Measurements from ENCODE around the gene NOPCHAP1.

DNA sequence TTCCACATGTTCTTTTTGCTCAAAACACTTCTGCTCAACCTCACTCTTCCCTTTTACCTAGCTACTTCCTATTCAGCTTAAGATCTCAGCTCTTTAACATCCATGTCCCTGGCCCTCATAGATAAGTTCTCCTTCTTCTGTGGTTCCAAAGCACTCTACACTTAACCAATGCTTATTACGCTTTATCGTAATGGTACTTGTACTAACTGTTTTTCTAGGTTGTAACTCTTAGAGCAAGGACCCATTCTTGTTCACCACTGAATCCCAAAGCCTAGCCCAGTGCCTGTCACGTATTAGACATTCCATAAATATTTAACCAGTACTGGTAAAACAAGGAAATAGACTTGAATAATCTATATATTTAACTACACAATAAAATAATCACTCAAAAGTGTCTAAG is 33.3 kb upstream of the NOPCHAP1 start:
- TF ChIP-seq TAF1 (IDR thresholded peaks at IDR 0.05; ENCODE audit: low read depth) (no peak), EP300 (IDR thresholded peaks at IDR 0.05; ENCODE audit: borderline replicate concordance) (no peak), RAD21 (IDR thresholded peaks at IDR 0.05; ENCODE audit: low read depth) (no peak), CREB1 (IDR thresholded peaks at IDR 0.05; ENCODE audit: low read depth) (no peak), NFIC (IDR thresholded peaks at IDR 0.05) (no peak), YY1 (IDR thresholded peaks at IDR 0.05; ENCODE audit: low read depth) (no peak), TCF12 (IDR thresholded peaks at IDR 0.05; ENCODE audit: low read depth) (no peak), FOXM1 (IDR thresholded peaks at IDR 0.05; ENCODE audit: borderline replicate concordance, low read depth) (no peak), EGR1 (IDR thresholded peaks at IDR 0.05) (no peak)
- TF ChIP-seq, protein P1, sequence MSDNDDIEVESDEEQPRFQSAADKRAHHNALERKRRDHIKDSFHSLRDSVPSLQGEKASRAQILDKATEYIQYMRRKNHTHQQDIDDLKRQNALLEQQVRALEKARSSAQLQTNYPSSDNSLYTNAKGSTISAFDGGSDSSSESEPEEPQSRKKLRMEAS (IDR thresholded peaks at IDR 0.05) = no peak
- TF ChIP-seq, protein P2, sequence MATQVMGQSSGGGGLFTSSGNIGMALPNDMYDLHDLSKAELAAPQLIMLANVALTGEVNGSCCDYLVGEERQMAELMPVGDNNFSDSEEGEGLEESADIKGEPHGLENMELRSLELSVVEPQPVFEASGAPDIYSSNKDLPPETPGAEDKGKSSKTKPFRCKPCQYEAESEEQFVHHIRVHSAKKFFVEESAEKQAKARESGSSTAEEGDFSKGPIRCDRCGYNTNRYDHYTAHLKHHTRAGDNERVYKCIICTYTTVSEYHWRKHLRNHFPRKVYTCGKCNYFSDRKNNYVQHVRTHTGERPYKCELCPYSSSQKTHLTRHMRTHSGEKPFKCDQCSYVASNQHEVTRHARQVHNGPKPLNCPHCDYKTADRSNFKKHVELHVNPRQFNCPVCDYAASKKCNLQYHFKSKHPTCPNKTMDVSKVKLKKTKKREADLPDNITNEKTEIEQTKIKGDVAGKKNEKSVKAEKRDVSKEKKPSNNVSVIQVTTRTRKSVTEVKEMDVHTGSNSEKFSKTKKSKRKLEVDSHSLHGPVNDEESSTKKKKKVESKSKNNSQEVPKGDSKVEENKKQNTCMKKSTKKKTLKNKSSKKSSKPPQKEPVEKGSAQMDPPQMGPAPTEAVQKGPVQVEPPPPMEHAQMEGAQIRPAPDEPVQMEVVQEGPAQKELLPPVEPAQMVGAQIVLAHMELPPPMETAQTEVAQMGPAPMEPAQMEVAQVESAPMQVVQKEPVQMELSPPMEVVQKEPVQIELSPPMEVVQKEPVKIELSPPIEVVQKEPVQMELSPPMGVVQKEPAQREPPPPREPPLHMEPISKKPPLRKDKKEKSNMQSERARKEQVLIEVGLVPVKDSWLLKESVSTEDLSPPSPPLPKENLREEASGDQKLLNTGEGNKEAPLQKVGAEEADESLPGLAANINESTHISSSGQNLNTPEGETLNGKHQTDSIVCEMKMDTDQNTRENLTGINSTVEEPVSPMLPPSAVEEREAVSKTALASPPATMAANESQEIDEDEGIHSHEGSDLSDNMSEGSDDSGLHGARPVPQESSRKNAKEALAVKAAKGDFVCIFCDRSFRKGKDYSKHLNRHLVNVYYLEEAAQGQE (IDR thresholded peaks at IDR 0.05; ENCODE audit: low read depth) = no peak
